Measurements from ENCODE around the gene MEX3D.
"Not testable (repeated sequence)": the region's sequence is repeated elsewhere in the genome, so short reads cannot be mapped to it uniquely, and the experiment has no call there.

The MEX3D gene

GRCh38 chr19:1538978-1539377, 29.1 kb downstream of the MEX3D start:
- no peak for DNase-seq (ENCODE audit: low read depth, low spot score)

- not testable (repeated sequence) for DNase-seq (ENCODE audit: low read depth, low spot score)
These were observed 32.4 kb downstream of the MEX3D start for GRCh38 chr19:1535699-1536098.

GRCh38 chr19:1534972-1535371, 33.2 kb downstream of the MEX3D start:
- DNase-seq (ENCODE audit: low read depth, low spot score) = no peak

GRCh38 chr19:1533510-1534150, 34.5 kb downstream of the MEX3D start:
- DNase-seq (ENCODE audit: low read depth, low spot score) = no peak

GRCh38 chr19:1532003-1532402, 36.1 kb downstream of the MEX3D start:
- DNase-seq (ENCODE audit: low read depth, low spot score) = no peak

- no peak for DNase-seq (ENCODE audit: low read depth, low spot score)
These were observed 36.5 kb downstream of the MEX3D start for GRCh38 chr19:1531587-1531986.

- DNase-seq (ENCODE audit: low read depth, low spot score) = not testable (repeated sequence)
These were observed 37.3 kb downstream of the MEX3D start for GRCh38 chr19:1530856-1531255.

- no peak for DNase-seq (ENCODE audit: low read depth, low spot score)
These were observed 38.7 kb downstream of the MEX3D start for GRCh38 chr19:1529430-1529816.

GRCh38 chr19:1528596-1529429, 39.3 kb downstream of the MEX3D start:
- no peak for DNase-seq (ENCODE audit: low read depth, low spot score)

- DNase-seq (ENCODE audit: low read depth, low spot score) = no peak
These were observed 40.3 kb downstream of the MEX3D start for GRCh38 chr19:1527650-1528309.

- no peak for DNase-seq (ENCODE audit: low read depth, low spot score)
These were observed 41.0 kb downstream of the MEX3D start for GRCh38 chr19:1526979-1527649.

GRCh38 chr19:1526066-1526778, 41.9 kb downstream of the MEX3D start:
- DNase-seq (ENCODE audit: low read depth, low spot score) = no peak

GRCh38 chr19:1525343-1525742, 42.8 kb downstream of the MEX3D start:
- DNase-seq (ENCODE audit: low read depth, low spot score) = no peak

- no peak for DNase-seq (ENCODE audit: low read depth, low spot score)
These were observed 43.2 kb downstream of the MEX3D start for GRCh38 chr19:1524972-1525325.

GRCh38 chr19:1524287-1524971, 43.7 kb downstream of the MEX3D start:
- no peak for DNase-seq (ENCODE audit: low read depth, low spot score)

- no peak for DNase-seq (ENCODE audit: low read depth, low spot score)
These were observed 44.5 kb downstream of the MEX3D start, which contains the start of gene PLK5 for GRCh38 chr19:1523412-1524286. Gene PLK5 (plus strand): TSS chr19:1524077. CDS start chr19:1526997, 2,920 bp downstream.

GRCh38 chr19:1522838-1523237, 45.3 kb downstream of the MEX3D start:
- DNase-seq (ENCODE audit: low read depth, low spot score) = no peak

- no peak for DNase-seq (ENCODE audit: low read depth, low spot score)
These were observed 46.1 kb downstream of the MEX3D start for GRCh38 chr19:1522061-1522460.

- DNase-seq (ENCODE audit: low read depth, low spot score) = no peak
These were observed 46.5 kb downstream of the MEX3D start for GRCh38 chr19:1521636-1522035.

Measured in ELF-1 (cell line).